ENCODE measurements around the gene BCL2.

DNA sequence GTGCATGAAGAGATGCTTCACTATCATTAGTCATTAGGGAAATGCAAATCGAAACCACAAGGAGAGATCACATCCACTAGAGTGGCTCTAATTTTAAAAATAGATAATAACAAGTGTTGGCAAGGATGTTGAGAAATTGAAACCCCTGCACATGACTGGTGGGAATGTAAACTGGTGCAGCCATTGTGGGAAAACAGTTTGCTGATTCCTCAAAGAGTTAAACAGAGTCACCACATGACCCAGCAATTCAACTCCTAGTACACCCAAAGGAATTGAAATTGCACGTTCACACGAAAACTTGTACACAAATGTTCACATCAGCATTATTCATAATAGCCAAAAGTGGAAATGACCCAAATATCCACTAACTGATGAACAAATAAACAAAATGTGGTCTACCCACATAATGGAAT lies 179.5 kb downstream of the BCL2 start:
- TF ChIP-seq, protein P1, sequence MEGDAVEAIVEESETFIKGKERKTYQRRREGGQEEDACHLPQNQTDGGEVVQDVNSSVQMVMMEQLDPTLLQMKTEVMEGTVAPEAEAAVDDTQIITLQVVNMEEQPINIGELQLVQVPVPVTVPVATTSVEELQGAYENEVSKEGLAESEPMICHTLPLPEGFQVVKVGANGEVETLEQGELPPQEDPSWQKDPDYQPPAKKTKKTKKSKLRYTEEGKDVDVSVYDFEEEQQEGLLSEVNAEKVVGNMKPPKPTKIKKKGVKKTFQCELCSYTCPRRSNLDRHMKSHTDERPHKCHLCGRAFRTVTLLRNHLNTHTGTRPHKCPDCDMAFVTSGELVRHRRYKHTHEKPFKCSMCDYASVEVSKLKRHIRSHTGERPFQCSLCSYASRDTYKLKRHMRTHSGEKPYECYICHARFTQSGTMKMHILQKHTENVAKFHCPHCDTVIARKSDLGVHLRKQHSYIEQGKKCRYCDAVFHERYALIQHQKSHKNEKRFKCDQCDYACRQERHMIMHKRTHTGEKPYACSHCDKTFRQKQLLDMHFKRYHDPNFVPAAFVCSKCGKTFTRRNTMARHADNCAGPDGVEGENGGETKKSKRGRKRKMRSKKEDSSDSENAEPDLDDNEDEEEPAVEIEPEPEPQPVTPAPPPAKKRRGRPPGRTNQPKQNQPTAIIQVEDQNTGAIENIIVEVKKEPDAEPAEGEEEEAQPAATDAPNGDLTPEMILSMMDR (IDR thresholded peaks at IDR 0.05) = no peak
- no peak for TF ChIP-seq POLR2A (IDR thresholded peaks at IDR 0.05)

All from Peyer's patch (tissue), 4 donors.